Pons (tissue), 1 donor: ENCODE measurements around the gene PNKP.
A peak's percentile ranks its signal among the peaks of the same experiment; 100 is the strongest.

Source experiments
- DNase-seq: peaks from one replicate; pipeline ENCODE4 v3.0.0-alpha.2; 2016; ENCODE audit warnings: low spot score

PNKP gene

DNA sequence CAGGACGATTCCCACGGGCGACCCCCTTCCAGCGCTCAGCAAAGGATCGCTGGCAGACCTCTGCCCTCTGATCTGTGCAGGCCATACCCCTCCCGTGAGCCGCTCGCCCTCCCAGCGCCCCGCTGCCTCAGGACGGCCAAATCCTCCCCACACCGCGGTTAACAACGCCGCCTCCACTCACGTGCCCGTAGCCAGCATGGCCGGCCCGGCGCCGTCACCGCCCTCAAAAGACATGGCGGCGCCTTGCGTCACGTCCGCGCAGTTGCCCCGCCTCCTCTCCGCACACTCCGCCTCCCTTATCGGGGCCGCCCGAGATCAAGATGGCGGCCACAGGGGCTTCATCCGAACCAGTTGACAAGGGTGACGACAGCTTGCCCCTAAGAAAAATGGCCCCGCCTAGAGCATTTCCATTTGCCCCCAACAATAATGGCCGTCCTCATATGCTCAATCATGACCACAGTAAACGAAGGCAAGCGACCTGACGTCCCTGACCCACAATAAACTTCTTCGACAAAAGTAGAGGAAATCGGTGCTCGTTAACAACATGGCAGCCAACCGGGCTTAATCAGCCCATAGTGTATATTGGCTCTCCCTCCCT lies 9.1 kb upstream of the PNKP start:
- DNase-seq, result peak; percentile 100

DNA sequence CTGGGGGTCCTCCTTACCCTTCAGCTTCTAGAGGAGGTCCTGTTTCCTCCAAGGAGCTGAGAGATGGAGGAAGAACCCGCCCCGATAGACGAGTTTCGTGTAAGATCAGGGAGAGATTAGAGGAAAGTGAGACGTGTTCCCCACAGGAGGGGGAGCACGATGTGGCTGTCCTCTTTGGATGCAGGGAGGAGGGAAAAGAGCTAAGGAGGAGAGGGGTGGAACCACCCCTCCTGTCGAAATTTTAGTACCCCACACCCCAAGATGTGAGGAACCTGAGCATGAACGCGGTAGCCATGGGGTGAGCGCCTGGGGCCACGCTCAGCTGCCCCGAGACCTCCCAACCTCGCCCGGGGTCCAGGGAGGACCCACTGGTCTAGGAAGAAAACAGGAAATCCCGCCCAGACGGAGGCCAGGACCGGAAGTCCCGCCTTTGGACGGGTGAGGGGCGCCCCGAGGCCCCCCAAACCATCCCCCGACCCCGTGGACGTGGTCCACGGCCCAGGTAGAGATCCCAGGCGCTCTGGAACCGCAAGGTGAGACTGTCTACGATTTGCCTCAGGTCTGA lies 8.6 kb upstream of the PNKP start:
- peak; percentile 58 for DNase-seq

DNA sequence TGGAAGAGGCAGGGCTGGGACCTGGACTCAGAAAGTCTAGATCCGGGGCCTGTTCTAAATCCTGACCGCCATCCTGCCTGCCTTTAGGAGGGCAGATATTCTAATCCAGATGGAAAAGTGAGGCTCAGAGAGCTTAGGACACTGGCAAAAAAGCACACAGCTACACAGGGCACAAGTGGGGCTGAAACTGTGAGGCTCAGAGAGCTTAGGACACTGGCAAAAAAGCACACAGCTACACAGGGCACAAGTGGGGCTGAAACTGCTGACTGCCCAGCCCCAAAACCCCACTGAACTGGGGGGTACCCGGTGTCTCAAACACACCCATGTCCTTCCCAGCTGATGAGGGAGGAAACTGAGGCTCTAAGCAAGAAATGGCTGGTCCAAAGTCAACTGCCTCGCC lies 7.8 kb upstream of the PNKP start:
- no peak for DNase-seq

DNA sequence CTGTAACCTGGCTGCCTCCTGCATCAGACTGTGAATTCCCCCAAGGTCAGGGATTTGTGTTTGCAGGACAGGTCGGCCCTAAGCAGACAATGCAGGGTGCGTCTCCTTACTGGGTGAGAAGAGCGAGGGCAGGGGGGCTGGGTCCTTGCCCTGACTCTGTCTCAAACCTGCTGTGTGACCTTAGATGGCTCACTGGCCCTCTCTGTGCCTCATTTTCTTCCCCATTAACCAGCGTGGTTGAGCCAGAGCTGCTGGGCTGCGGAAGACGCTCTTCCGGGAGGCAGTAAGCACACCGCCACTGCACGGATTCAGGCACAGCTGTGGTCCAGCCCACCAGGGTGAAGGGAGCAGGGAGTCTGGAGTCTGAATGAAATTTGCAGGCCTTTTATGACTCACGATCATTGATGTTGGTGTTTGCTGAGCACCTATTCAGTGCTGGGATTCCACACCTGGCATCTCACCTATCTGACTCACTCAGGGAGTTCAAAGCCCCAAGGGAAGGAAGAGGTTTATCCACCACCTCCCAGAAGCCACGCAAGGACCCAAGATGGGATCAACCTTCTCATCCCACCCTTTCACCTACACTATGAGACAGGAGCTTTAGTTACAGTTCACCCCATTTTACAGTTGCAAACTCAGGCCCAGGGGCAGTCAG lies 7.3 kb upstream of the PNKP start:
- no peak for DNase-seq

DNA sequence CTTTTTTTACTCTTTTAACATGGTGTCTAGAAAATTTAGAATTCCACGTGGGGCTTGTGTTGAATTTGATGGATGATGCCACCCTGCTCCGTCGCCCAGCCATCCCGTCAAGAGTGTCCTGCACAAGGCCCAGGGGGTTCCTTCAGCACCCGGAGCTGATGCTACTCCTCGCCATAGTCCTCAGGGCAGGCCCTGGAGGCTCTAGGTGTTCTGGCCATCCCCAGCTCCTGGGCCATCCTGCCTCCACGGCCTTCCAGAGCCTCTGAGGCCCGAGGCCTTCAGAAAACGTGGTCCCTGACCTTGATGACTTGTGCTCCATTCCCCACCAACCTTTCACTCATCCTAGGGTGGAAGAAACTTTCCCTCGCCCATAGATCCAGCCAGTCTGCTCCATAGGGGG lies 6.5 kb upstream of the PNKP start:
- no peak for DNase-seq

DNA sequence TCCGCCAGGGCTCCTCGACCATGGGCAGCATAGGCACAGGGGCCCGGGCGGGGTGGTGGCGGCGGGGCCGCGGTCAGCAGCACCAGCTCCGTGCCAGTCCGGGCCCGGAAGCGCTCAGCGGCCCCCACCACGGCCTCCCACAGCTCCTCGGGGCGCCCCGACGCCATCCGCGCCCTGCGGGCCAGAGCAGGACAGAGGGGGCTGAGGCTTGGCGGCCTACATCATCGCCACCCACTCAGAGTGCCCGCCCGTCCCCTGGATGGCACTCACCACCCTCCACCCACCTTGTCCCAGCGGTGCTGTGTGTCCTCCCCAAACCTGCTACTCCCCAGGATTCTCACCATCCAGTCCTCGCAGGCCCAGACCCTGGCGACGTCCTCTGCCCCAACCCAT lies 5.7 kb upstream of the PNKP start:
- no peak for DNase-seq

DNA sequence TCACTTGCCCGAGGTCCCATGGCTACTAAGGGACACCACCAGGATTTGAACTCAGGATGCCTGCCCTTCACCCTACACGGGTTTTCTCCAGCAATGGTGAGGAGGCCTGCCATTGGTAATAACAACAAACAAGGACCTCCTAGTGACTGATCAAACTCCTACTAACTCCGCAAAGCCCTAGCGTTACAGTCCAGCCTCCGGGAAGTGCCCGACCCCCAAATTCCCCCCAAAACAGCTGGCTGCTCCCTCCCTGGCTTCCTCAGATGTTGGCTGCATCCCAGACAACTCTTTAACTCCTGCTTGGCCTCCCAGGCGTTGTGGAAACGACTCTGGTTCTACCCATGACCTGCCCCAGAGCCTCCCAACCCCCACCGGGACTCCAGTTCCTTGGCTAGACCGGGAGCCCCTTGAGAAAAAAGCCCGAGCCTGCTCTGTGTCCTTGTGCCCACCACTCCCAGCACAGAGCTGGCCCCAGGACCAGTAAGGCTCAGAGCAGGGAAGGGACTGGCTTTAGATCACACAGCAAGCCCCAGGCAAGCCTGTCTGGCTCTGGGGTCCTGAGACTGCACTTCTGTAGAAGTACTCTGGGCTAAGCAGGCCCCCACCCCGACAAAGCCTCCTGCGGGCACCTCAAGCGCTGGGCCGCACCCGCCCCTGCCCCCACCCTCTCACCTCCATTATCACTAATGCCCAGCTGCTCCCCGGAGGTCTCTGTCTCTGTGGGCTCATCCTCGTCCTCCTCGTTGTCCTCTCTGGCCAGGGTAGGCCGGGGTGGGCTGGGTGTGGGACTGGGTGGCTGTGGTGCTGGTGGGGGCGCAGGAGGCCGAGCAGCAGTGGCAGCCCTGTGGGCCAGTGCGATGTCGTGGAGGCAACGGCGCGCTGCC lies 5.1 kb upstream of the PNKP start:
- DNase-seq, result no peak

DNA sequence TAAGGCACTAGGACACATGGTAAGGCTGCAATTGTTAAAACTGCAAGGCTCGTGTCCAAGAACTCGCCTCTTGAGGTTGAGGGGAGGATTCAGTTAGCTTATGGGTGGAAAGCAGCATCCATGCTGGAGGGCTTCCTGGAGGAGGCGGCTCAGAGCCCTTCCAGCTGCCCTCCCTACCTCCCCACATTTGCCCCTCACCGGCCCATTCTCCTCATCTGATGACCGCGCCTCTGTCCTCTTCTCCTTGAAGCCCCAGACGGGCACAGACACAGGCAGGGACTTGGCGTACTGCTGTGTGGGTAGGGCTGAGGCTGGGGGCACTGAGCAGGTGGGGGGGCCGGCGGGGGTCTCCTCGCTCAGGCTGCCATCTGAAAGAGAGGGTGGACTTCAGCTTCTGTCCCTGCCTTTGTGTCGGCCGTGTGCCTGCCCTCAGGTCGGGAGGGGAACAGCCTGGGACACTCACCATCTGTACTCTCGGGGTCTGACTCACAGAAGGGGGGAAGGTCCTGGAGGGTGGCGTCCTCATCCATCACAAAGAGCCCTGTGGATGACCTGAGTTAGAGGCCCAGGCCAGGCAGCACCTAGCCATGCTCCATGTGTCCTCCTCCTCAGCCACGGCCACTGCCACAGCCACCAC lies 4.1 kb upstream of the PNKP start:
- DNase-seq, result no peak

DNA sequence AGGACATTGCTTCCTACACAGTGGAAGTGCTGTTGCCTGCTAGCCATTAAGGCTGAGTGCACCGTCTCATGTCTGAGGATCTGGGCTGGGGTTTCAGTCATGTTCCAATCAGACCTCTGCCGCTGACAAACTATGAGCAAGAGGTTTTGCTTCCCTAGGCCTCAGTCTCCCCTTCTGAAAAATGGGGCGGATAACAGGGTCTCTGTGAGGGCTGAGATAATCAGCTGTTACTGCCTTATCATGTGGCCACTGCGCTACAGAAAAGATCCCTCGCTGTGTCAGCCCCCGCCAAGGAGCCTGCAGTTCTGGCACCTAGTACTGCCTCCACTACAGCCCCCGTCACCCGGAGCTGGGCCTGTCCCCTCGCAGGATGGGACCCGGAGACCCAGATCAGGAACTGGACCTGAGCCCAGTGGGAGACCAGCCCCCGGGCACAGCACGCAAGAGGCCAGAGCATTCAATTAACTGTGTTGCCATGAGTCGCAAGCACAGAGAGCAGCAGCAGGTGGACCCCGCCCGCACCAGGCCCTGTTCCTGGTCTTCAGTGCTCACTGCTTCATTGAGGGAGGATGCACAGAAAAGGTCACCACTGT lies 3.0 kb upstream of the PNKP start:
- no peak for DNase-seq

DNA sequence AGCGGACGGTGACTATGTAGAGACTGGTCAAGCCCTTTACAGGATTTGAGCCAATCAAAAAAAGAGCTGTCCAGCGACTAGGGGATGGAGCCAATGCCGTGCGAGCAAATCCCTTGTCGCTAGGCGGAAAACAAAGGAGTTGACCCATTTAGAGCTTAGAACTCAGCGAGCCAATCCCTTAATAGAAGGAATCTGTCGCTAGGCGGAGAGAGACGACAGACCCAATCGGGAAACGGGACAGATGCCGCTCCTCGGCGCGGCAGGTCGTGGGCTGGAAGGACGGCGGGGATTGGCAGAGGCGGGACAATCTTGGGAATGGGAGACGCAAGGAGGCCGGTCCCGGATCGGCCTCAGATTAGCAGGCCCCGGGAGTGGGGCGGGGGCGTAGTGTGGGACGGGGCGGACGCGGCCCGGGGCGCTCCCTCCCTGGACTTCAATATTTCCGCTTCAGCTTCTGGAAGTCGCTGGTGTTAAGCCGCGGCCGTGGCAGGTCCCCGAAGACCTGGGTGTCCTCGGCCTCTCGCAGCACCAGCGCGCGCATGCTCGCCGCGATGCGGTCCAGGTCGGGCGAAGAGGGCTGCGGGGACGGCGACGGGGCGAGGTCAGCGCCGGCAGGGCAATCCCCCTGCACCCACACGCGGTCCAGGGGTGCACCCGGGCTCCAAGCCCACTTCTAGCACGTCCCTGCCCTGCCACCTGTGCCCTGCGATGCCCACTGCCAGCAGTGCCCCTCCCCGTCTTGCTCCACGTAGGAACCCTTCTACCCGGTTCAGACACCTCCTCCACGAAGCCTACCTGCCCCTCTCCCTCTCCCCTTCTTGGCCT lies 2.3 kb upstream of the PNKP start:
- DNase-seq, result peak; percentile 100

DNA sequence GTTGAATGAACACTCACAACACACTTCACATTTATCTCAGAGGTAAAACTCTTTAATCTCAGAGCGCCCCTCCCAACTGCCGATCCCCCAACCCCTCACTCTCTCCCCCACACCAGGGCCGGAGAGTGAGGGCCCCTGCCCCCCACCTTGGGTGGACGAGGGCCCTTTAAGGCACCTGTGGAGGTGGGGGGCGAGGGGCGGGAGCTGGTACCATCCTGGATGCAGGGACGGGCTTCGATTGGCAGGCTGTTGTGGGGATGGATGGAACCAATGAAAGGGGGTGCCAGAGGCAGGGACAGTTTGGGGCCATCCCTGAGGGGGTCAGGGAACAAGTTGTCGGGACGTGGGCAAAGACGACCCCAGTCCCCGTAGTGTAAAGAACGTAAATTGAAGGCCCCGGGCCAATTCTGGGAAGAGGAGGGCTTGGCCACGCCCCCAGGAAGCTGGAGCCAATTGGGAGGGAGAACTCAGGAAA lies 1.7 kb upstream of the PNKP start:
- no peak for DNase-seq

DNA sequence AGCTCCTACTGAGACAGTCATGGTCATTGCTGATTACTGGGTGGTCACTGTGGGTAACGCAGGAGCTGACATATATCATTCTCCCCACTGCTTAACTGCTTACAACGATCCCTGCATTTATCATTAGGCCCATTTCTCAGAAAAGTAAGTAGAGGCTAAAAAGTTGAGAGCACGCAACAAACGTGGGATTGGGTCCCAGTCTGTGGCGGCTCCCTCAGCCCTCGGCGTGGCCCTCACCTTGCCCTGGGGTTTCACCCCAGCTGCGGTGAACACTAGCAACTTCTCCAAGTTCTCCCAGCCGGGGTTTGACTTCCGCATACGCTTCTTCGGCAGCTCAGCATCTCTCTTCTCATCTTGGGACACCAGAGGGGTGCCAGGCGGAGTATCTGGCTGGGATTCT lies 2.5 kb downstream of the PNKP start:
- DNase-seq, result no peak

DNA sequence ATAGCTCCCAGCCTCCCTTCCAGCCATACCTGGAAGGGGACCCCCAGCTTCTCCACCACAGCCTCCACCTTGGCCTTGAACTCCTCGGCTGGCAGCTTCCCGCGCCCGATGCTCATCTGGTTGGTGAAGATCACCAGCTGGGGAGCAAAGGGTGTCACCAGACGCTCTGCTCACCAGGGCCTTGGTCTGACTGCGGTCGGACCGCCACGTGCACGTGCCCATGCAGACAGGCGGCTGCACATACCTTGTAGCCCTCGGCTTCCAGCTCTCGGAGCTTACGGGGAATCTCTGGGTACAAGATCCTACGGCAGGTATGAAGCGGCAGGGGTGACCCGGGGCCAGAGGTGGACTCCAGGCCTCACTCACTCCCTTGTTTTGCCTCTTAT lies 3.4 kb downstream of the PNKP start:
- no peak for DNase-seq

DNA sequence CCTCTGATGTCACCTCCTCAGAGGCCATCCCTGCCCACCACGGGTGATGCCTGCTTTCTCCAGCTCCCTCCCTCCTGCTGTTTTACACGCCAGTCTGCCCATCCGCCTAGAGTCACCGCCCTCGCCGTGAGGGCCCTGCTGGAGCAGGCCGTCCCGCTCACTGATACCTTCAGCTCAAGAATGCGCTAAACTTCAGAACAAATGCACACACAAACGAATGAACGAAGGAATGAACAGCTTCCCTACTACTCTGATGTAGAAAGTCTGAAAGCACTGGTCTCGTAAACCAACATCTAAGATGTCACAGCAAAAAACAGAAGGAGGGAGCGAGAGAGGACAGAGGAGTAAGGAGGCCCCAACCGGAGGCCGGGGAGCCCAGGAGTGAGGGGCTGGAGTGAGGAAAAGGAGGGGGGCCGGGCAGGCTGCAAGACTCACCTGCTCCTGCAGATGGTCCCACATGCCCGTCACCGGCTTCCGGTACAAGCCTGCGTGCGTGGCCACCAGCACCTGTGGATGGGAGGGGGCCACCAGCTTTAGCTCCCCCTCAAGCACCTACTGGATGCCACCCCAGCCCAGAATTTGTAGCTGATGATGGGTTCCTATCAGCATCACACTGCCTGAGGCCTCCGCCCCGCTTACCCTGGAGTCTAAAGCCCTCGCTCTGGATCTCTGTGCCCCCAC lies 4.0 kb downstream of the PNKP start:
- DNase-seq, result no peak

DNA sequence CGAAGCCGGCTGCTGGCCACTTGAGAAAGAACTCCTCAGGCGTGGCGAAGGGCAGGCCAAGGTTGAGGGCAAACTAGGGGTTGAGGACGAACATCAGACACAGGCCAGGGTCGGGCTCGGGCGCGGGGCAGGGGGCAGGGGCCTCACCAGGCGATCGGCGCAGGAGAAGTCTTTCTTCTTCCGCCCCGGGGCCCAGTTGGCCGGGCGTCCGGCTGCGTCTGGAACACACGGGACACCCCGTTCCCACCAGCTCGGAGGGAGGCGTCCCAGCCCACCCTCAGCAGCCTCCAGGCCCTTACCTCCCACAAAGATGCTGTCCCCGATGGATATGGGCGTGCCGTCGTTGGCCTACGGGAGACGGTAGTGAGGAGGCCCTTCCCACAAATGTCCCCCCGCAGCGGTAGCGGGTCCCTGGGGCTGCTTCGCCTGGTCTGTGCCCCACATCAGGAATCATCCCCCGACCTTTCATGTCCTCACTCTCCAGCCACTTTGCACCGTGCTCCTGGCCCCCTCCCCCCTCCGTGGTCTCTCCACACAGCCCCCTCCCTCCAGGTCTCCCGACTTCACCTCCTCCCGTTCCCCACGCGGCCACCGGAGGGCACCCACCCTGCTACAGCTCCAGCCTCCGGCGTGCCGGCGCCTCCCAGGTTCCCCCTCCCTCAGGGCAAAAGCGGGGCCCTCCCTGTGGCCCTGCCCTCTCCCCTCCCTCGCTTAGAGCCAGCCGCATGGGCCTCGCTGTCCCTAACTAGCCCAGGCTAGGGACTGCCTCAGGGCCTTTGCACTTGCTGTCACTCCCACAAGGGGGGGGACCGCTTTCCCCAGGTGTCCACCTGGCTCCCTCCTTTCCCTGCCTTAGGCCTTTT lies 4.8 kb downstream of the PNKP start:
- DNase-seq, result no peak

DNA sequence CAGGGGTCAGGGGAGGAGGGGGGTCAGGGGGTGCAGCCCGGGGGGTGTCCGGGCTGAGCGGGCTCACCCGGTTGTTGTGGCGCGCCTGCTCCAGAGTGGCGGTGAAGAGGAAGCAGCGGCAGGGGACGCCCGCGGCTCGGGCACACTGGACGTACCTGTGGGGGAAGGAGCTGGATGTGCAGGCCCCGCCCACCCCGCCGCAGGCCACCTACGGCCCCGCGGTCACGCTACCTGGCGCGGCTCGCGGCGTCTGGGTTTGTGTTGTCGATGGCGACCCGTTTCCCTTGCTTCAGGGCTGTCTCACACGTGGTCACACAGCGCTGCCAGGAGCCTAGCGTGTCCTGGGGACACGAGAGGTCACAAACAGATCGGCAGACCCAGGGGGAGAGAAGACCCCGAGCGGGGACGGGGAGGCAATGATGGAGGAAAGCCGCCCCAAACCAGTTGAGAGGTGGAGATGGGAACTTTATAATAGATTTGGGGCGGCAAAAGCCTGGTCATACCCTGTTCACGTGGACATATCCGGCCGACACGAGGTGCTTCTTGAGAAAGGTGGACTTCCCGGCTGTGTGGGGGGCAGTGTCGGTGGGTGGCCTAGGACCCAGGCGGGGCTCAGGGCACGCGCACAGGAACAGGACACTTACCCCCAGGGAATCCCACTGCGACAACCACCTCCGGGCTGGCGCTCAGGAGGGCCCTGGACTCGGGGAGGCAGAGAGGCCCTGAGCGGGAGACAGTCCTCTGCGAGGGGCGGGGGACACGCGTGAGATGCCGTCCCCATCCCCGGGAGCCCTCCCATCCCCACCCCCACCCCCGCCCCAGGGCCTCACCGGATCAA lies 5.6 kb downstream of the PNKP start:
- DNase-seq, result no peak

DNA sequence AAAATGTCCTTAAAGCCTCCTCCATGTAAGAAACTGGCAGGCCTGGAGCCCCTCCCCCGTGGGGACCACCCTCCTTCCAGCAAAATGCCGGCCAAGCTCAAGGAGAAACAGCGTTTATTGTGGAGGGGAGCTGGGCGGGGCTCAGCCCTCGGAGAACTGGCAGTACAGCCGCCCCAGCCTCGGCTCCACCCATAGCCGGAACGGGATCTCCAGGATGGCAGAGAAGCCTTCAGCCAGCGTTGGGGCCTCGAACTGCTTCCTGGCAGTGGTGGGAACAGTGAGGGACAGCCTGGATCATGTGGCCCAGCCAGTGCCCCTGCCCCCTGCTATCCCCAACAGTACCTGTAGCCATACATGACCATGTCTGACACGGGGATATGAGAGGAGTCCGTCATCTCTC lies 6.3 kb downstream of the PNKP start:
- DNase-seq, result no peak

DNA sequence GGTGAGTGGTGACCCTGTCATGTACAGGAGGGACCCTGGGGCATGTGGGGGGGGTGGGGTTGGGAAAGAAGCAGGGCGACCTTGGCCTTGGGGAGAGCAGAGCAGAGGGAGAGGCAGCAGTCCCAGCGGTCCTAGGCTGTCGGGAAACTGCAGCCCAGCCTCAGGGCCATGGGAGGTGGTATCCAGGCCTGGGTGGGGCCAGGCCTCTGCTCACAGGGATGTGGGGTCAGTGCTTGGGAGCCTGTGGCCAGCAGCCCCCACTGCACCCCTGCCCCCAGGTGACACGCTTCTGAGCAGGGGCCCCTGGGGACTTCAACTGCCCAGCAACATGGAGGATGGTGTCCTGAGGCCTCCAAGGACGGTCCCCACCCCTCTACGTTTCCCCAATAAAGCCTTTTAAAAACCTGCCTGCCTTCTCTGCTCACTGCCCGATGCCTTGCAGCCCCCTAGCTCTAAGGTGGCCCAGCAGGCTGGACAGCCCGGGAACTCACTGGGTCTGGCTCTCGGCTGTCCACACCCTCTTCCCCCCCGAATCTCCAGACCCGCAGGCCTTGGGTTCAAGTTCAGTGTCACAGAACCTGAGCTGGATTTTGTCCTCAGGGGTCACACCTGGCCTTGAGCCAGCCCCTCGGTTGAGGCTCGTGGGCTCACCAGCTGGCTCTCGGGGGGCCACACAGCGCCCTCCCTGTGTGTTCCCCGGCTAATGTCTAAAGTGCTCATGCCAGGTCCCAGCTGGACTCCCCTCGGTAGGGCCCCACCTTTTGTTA lies 6.9 kb downstream of the PNKP start:
- no peak for DNase-seq
